C4-2B (cell line): ENCODE results near the gene SARS2.

Experiments
- ZFX ChIP-seq: fragments of 450-650 bp; IDR thresholded peaks from 2 replicates; pipeline ENCODE4 v1.6.1; 2017
- TF ChIP-seq, protein P1 (sequence below): fragments of 450-650 bp; conservative IDR thresholded peaks from 2 replicates; pipeline ENCODE4 v1.5.1; 2017; ENCODE audit warnings: mild to moderate bottlenecking

DNA sequence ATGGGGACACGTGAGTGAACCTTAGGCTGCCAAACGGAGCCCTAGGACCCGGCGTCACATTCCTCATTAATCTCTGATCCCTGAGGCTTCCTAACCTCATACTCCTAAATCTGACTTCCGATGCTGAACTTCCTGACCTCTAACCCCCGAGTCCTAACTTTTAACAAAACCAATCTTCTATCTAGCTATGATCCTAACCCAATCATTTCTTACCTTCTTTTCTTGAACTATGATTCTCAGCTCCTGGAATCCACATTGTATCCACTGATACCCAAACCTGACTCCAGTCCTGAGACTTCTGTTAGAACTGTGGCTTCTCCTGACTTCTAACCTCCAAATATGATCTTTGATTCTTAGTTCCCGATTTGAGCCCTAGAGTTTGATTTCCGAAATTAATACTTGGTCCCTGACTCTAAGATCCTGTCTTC, 30.3 kb downstream of the SARS2 start:
- TF ChIP-seq, protein P1, sequence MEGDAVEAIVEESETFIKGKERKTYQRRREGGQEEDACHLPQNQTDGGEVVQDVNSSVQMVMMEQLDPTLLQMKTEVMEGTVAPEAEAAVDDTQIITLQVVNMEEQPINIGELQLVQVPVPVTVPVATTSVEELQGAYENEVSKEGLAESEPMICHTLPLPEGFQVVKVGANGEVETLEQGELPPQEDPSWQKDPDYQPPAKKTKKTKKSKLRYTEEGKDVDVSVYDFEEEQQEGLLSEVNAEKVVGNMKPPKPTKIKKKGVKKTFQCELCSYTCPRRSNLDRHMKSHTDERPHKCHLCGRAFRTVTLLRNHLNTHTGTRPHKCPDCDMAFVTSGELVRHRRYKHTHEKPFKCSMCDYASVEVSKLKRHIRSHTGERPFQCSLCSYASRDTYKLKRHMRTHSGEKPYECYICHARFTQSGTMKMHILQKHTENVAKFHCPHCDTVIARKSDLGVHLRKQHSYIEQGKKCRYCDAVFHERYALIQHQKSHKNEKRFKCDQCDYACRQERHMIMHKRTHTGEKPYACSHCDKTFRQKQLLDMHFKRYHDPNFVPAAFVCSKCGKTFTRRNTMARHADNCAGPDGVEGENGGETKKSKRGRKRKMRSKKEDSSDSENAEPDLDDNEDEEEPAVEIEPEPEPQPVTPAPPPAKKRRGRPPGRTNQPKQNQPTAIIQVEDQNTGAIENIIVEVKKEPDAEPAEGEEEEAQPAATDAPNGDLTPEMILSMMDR, result no peak
- no peak for TF ChIP-seq ZFX
